ENCODE measurements around the gene TNN. TPM values are rescaled to one million over a fixed set of nuclear protein-coding genes. Genes with fewer than 3 reads are reported as not detected.

The TNN gene
- total RNA-seq, 1 experiment from 2014 or later = 0.11 TPM

DNA sequence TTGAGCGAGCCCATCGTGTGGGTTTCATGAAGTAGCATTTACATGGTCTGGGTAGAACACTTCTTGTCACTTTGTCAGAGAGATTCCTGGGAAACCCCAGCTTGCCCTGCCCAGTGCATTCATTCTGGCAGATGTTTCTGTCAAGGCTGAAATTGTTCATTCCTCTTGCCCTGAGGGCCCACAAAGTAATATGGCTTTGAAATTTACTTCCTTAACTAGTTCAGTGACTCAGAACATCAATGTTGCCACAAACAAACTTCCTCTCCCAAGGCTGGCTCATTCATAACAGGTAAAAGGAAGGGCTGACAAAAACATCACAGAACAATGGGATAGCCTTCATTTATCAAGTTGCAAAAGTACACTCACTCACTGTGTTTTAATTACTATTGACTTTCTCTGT is 129.9 kb downstream of the TNN start:
- Histone ChIP-seq H2BK20ac (ENCODE audit: low read depth, low read length, poor library complexity, severe bottlenecking) (no peak overlapping the region), H3K14ac (ENCODE audit: insufficient read depth, low read length) (no peak overlapping the region), H4K8ac (replicated peaks; ENCODE audit: insufficient read length, low read depth, low read length) (no peak overlapping the region), H2BK12ac (ENCODE audit: insufficient read length, low read depth, low read length) (no peak overlapping the region), H3K4me1 (ENCODE audit: insufficient read depth, low read length) (no peaks in the 10 kb centered on the region), H3K4me2 (ENCODE audit: insufficient read depth, insufficient read length, low read length) (no peak overlapping the region), H3K4ac (ENCODE audit: low read depth, low read length) (no peak overlapping the region), H2BK120ac (ENCODE audit: low read depth, low read length, poor library complexity, severe bottlenecking) (no peak overlapping the region), H4K5ac (ENCODE audit: insufficient read length, low read depth, low read length) (no peak overlapping the region), H3K27me3 (ENCODE audit: insufficient read depth, low read length) (peaks cover 2% of the 10 kb centered on the region; the same call in 1 of the 2 replicates), H3K9ac (ENCODE audit: extremely low read depth, insufficient read length, low read length) (no peak overlapping the region), H3T11ph (ENCODE audit: low read length) (no peak overlapping the region), H4K20me1 (ENCODE audit: control insufficient read depth, insufficient read depth, insufficient read length) (no peaks in the 10 kb centered on the region), H3K9me3 (ENCODE audit: control insufficient read depth, low read depth, low read length) (no peaks in the 10 kb centered on the region), H3K79me2 (ENCODE audit: insufficient read depth, low read length) (no peaks in the 10 kb centered on the region), H3K18ac (ENCODE audit: insufficient read length, low read depth, low read length) (no peak overlapping the region), H3K56ac (ENCODE audit: insufficient read length, low read depth, low read length) (no peak overlapping the region), H4K91ac (ENCODE audit: insufficient read length, low read depth, low read length) (no peak overlapping the region), H2AK5ac (ENCODE audit: insufficient read length, low read length) (no peak overlapping the region), H3K23me2 (ENCODE audit: insufficient read length, low read depth, low read length, poor library complexity, severe bottlenecking) (peaks cover 8% of the 10 kb centered on the region), H2BK15ac (ENCODE audit: low read depth, low read length) (no peak overlapping the region), H3K79me1 (ENCODE audit: insufficient read depth, low read depth, low read length, poor library complexity, severe bottlenecking) (no peaks in the 10 kb centered on the region), H3K23ac (ENCODE audit: insufficient read length, low read depth, low read length) (no peak overlapping the region), H3K27ac (ENCODE audit: insufficient read length, low read depth, low read length) (no peak overlapping the region), H2BK5ac (ENCODE audit: insufficient read length, low read length) (no peak overlapping the region), H2AFZ (ENCODE audit: low read length) (no peak overlapping the region)
- no peaks in the 10 kb centered on the region for H3K9me3 Mint-ChIP-seq
- no CpG with 5 or more reads among the region's 2 CpGs for WGBS (ENCODE audit: extremely low coverage, insufficient read length, low lambda C conversion rate)
- H3K4me3 Mint-ChIP-seq = no peak overlapping the region
- H3K27ac Mint-ChIP-seq = no peak overlapping the region
- DNase-seq = no peak
- H3K27me3 Mint-ChIP-seq (ENCODE audit: low read depth) = peaks cover 30% of the 10 kb centered on the region
- H3K36me3 Mint-ChIP-seq (ENCODE audit: insufficient read depth in 1 of 3, low read depth in 3 of 3) = no peaks in the 10 kb centered on the region
- TF ChIP-seq, protein P1, sequence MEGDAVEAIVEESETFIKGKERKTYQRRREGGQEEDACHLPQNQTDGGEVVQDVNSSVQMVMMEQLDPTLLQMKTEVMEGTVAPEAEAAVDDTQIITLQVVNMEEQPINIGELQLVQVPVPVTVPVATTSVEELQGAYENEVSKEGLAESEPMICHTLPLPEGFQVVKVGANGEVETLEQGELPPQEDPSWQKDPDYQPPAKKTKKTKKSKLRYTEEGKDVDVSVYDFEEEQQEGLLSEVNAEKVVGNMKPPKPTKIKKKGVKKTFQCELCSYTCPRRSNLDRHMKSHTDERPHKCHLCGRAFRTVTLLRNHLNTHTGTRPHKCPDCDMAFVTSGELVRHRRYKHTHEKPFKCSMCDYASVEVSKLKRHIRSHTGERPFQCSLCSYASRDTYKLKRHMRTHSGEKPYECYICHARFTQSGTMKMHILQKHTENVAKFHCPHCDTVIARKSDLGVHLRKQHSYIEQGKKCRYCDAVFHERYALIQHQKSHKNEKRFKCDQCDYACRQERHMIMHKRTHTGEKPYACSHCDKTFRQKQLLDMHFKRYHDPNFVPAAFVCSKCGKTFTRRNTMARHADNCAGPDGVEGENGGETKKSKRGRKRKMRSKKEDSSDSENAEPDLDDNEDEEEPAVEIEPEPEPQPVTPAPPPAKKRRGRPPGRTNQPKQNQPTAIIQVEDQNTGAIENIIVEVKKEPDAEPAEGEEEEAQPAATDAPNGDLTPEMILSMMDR (conservative IDR thresholded peaks at IDR 0.05) = no peak
- peaks cover 6 to 8% of the 10 kb centered on the region in 2 experiments; a peak in 2 of 4 replicates for H3K4me1 Mint-ChIP-seq

Other genes starting within 250 kb of the TNN start
- gene CACYBP, start 67.9 kb upstream of the TNN start, total RNA-seq (2021) = 202 and 208 TPM in 2 replicates
- gene MRPS14, start 44.4 kb upstream of the TNN start, total RNA-seq (2021) = 30.6 and 32.8 TPM in 2 replicates
- 5.0 and 5.2 TPM in 2 replicates for gene KIAA0040, start 124.9 kb downstream of the TNN start, total RNA-seq (2021)